NCI-H1930 (cell line): ENCODE data around the gene ARHGAP10.
A peak's percentile ranks its signal among the peaks of the same experiment; 100 is the strongest.

Experiments used
- DNase-seq, 2 experiments: peaks; one replicate each; lab custom pipeline; 2025; lab: John Stamatoyannopoulos, UW

ARHGAP10 gene, protein sequence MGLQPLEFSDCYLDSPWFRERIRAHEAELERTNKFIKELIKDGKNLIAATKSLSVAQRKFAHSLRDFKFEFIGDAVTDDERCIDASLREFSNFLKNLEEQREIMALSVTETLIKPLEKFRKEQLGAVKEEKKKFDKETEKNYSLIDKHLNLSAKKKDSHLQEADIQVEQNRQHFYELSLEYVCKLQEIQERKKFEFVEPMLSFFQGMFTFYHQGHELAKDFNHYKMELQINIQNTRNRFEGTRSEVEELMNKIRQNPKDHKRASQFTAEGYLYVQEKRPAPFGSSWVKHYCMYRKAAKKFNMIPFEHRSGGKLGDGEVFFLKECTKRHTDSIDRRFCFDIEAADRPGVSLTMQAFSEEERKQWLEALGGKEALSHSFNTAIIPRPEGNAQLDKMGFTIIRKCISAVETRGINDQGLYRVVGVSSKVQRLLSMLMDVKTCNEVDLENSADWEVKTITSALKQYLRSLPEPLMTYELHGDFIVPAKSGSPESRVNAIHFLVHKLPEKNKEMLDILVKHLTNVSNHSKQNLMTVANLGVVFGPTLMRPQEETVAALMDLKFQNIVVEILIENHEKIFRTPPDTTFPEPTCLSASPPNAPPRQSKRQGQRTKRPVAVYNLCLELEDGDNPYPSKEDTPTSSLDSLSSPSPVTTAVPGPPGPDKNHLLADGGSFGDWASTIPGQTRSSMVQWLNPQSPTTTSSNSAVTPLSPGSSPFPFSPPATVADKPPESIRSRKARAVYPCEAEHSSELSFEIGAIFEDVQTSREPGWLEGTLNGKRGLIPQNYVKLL

GRCh38 chr4:147731580-147732517 is at the start of gene ARHGAP10:
Gene ARHGAP10 (plus strand): TSS chr4:147732088. CDS start chr4:147732302, 214 bp downstream.
- peak; percentile 23 to 47 for DNase-seq

DNA sequence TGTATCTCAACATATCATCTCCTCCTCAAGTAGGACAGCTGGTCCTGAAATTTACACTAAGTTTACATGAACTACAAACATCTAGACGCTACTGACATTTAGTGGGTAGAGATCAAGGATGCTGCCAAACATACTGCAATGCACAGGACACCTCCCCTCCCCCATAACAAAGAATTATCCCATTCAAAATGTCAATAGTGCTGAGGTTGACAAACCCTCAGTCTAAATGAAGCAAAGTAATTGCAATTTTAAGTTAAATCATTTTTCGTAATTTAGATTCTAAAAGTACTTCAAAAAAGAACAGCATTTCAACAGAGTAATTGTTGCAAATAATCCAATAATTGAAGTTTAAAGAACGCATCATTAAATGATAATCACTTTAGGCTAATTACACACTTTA is 49.1 kb upstream of the ARHGAP10 start:
- DNase-seq, result no peak

GRCh38 chr4:147683188-147683591 is 48.7 kb upstream of the ARHGAP10 start:
- DNase-seq, result no peak

DNA sequence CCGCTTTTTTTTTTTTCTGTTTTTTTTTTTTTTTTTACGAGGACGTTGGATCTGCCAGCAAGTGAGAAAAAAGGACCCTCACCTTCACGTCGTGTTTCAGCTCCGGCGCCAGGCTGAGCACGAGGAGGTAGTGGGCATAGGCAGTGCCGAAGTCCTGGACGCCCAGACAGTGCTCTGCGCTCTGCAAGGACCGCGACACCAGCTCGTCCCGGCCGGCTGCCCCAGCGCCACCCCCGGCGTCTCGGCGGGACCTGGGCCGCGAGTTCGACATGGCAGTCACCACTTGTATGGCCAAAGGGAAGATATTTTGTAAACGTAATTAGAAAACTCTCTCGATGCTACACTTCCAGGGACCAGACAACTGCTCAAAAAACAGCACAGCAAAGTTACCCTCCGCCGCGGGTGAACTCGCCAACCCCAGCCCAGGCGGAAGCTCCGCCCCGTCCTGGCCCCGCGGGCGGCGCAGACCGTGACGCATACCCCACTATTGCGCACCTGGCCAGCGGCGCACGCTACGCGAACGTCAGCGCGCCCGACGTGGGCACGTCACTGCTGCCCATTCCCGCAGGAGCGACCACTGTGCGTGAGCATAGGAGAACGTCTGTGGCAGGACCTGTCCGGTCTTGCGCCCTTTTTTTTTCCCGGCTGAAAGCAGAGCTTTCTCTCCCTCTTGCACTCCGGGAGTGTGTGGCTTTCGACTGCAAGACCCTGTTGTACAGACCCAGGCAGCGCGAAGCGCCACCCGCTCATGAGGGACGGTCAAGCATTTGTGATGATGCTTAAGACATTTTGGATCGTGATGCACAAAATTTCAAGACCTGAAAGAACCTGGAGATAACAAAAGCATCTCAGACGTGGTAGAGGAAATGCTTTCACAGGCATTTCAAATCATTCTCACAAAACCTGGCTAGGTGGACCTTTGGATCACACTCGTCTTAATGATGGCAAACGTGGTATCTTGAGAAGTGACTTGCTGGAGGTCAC is 47.9 kb upstream of the ARHGAP10 start, which contains the start of gene PRMT9:
Gene PRMT9, minus strand, starts transcription at position 447 of the 984 bp plus-strand sequence. Its CDS starts 176 bp downstream, at position 271.
- DNase-seq, result peak; percentile 84 to 87

DNA sequence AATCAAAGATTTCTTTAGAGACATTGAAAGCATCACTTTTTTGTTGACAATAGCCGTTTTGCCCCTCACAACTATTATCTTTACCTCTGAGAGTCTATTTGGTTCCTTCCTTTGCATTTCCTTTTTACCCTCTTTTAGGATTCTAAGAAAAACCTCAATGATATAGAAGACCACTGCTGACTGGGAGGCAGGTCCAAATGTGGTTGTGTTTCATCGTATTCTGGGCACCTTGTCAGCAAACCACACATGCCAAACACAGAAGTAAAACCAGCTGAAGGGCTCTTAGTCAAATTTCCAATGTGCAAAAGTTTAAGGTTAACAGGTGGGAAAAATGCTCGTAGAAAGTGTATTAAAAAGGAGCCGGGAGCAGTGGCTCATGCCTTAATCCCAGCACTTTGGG is 42.8 kb upstream of the ARHGAP10 start:
- DNase-seq, result no peak

GRCh38 chr4:147691820-147692219 is 40.1 kb upstream of the ARHGAP10 start:
- DNase-seq, result no peak

- DNase-seq, result no peak
Observed at GRCh38 chr4:147693218-147693617, 38.7 kb upstream of the ARHGAP10 start.

DNA sequence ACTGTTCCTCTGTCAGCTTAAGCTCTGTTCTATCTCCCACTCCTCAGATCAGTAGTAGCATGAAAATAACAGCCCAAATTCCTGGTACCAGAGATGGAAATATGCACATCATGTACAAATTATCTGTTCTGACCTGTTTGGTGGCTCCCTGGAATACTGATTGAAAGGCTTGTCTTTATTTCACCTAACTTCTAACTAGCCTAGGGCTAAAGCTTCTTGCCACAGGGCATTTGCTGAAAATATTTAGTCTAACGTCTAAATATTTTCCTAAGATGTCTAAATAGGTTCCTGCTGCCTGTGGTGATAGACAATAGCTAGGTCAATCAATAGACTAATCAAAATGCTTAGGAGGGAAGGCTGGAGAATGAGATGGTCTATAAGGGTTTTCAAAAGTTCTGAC is 35.0 kb upstream of the ARHGAP10 start:
- no peak for DNase-seq

DNA sequence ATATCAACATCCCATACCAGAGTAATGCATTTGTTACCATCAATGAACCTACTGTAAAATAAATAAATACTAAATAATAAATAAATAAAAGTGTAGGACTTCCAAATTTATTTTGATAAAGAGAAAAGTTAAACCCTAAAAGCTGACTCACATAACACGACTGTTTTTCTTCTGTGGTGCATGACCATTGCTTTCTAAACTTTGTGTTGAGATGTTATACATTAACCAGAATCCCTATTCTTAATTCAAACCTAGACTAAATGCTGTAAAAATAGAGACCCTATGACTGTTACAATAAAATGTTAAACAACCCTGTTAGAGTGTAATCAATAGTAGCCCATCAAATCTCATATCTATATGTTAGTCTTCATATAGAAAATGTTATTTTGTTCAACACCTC is 27.0 kb upstream of the ARHGAP10 start:
- DNase-seq, result no peak

GRCh38 chr4:147707892-147708672 is 23.8 kb upstream of the ARHGAP10 start:
- no peak for DNase-seq

GRCh38 chr4:147709999-147710398 is 21.9 kb upstream of the ARHGAP10 start:
- DNase-seq, result no peak

- DNase-seq, result no peak
Observed at GRCh38 chr4:147714575-147715401, 17.1 kb upstream of the ARHGAP10 start.

- no peak for DNase-seq
Observed at GRCh38 chr4:147717878-147718277, 14.0 kb upstream of the ARHGAP10 start.

GRCh38 chr4:147723326-147723725 is 8.6 kb upstream of the ARHGAP10 start:
- no peak for DNase-seq

GRCh38 chr4:147724468-147725201 is 7.3 kb upstream of the ARHGAP10 start:
- DNase-seq, result no peak

DNA sequence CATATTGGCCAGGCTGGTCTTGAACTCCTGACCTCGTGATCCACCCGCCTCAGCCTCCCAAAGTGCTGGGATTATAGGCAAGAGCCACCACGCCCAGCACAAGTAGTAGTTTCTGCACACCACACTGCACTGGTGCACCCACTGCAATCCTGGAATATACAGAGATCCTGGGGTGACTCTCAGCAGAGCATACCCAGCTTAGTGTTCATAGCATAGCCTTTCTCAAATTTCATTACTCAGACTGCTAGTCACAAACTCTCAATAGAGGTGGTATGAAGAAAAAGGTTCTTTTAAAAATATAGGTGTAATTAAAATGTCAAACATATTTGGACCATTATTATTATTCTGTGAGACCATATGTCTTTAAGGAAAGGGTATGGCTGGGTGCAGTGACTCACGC is 6.2 kb upstream of the ARHGAP10 start:
- DNase-seq, result no peak

GRCh38 chr4:147727476-147728028 is 4.3 kb upstream of the ARHGAP10 start:
- no peak for DNase-seq

GRCh38 chr4:147730333-147730732 is 1.6 kb upstream of the ARHGAP10 start:
- DNase-seq, result peak in 1 of 2 experiments; percentile 13
